ENCODE data around the gene GRIK3.

The GRIK3 gene

DNA sequence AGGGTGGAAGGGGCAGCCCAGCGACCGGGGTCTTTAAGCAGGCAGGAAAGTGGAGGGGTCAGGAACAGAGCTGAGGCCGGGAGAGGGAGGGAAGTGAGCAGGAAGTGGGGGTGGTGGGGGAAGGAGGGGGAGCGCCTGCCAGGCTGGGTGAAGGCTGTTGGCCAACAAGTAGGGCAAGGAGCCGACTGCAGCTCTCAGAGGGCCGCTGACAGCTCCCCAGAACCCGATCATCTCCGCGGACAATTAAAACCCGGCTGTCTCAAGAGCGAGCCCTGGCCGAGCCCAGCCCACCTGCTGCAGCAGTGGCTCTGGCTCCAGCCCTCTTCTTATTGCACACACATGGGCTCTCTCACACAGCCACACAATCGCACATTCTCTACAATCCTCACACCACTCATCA, 51.6 kb downstream of the GRIK3 start:
- no peaks in the 10 kb centered on the region for H3K9me3 ChIP-seq (ENCODE audit: control insufficient read depth, insufficient read depth, low read length)
- no peak overlapping the region for H3K4me3 ChIP-seq (ENCODE audit: low read length)
- WGBS (ENCODE audit: insufficient coverage, insufficient read length) = no CpG with 5 or more reads among the region's 13 CpGs
- no peaks in the 10 kb centered on the region for H3K36me3 ChIP-seq (ENCODE audit: control insufficient read depth, insufficient read depth, low read length)
- H3K4me1 ChIP-seq (ENCODE audit: control insufficient read depth, insufficient read depth, low read length) = no peaks in the 10 kb centered on the region; the same call in 1 of the 2 replicates
- H3K27ac ChIP-seq (ENCODE audit: low read length) = no peak overlapping the region
- no peaks in the 10 kb centered on the region for H3K27me3 ChIP-seq (ENCODE audit: control insufficient read depth, insufficient read depth, low read length)
- DNase-seq (ENCODE audit: low read depth, low spot score) = no peak

DNA sequence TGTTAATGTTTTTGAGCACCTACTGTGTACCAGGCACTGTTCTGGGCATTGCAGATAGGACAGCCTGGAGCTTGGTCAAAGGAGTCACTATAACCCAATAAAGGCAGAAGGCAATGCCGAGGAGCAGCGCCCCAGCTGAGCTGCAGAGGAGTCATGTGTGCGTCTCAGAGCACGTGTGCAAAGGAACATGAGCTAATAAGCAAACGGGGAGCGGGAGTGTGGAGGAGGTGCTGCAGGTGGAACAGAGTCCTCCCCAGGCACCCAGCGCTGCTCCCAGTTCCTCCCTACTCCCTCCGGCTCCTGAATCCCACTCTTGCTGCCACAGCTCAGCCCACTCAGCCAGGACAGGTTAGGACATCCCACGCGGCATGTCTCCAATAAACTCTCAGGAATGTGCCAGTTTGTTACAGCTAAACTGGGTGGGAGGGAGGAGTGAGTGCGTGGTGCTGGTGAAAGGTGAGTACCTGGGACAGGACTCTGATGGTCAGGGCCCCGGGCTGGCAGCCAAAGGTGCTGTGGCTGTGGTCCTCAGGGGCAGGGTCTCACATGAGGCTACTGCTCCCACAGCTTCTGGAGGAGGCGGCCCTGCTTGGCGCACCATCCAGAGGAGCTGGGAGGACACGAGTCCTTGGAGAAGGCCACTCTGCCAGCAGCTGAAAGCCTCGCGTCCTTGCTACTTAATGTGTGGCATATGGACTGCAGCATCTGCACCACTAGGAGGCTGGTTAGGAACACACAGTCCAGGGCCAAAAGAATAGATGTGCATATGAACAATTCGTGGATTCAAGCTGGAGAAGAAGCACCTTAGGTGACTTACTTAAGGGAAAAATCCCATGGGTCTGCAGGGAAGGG, 52.3 kb downstream of the GRIK3 start:
- DNase-seq (ENCODE audit: low read depth, low spot score) = no peak
- H3K9me3 ChIP-seq (ENCODE audit: control insufficient read depth, insufficient read depth, low read length) = no peaks in the 10 kb centered on the region
- no peak overlapping the region for H3K27ac ChIP-seq (ENCODE audit: low read length)
- no peak overlapping the region for H3K4me3 ChIP-seq (ENCODE audit: low read length)
- no peaks in the 10 kb centered on the region for H3K27me3 ChIP-seq (ENCODE audit: control insufficient read depth, insufficient read depth, low read length)
- H3K4me1 ChIP-seq (ENCODE audit: control insufficient read depth, insufficient read depth, low read length) = no peaks in the 10 kb centered on the region; the same call in 1 of the 2 replicates
- H3K36me3 ChIP-seq (ENCODE audit: control insufficient read depth, insufficient read depth, low read length) = no peaks in the 10 kb centered on the region
- no CpG with 5 or more reads among the region's 18 CpGs for WGBS (ENCODE audit: insufficient coverage, insufficient read length)

DNA sequence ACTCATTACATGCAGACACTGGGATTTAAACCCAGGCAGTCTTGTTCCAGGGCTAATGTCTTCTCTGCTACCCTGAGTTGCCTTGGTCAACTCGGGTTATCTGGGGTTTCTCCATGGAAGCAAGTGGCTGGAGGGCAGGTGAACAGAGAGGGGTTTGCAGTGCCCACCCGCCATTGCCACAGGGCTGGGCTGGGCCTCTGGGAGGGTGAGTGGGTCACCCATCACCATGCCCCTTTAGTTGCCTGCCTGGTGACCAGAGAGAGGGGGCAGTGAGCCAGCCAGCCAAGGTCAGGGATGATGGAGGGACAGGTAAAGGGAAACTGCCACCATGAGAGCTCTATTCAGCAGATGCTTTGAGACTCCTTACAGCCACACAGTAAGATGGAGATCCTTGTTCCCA, 53.2 kb downstream of the GRIK3 start:
- WGBS (ENCODE audit: insufficient coverage, insufficient read length) = no CpG with 5 or more reads among the region's 2 CpGs
- H3K9me3 ChIP-seq (ENCODE audit: control insufficient read depth, insufficient read depth, low read length) = no peaks in the 10 kb centered on the region
- no peak overlapping the region for H3K27ac ChIP-seq (ENCODE audit: low read length)
- no peaks in the 10 kb centered on the region; the same call in 1 of the 2 replicates for H3K4me1 ChIP-seq (ENCODE audit: control insufficient read depth, insufficient read depth, low read length)
- H3K27me3 ChIP-seq (ENCODE audit: control insufficient read depth, insufficient read depth, low read length) = no peaks in the 10 kb centered on the region
- no peaks in the 10 kb centered on the region for H3K36me3 ChIP-seq (ENCODE audit: control insufficient read depth, insufficient read depth, low read length)
- no peak for DNase-seq (ENCODE audit: low read depth, low spot score)
- no peak overlapping the region for H3K4me3 ChIP-seq (ENCODE audit: low read length)

DNA sequence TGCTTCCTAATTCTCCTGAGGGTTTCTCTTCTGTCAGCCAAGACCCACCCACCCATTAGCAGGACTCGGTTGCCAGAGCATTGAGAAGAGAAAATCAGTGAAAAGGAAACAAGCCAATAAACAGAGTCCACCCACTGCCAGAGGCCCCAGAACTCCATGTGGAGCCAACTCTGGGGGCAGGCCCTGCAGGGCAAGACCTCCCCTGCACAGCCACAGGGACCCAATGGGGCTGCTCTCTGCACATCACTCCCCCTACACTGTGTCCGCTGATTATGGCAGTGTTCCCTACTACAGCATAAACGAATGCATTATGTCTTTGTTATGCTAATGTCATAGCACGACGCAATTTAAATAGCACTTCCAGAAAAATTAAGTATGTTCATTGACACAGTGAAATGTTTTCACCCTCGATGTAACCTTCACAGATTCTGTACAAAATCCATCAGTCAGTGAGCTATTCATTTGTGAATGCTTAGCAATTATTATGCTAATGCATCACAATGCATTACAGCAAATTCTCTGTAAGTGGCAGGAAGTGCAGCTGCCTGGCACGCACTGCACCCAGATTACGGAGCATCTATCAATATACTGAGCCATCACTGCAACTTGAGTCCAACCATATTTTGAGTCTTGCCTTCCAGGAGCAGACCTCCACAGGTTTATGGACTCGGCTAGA, 56.4 kb downstream of the GRIK3 start:
- no peaks in the 10 kb centered on the region; the same call in 1 of the 2 replicates for H3K4me1 ChIP-seq (ENCODE audit: control insufficient read depth, insufficient read depth, low read length)
- no peaks in the 10 kb centered on the region for H3K27me3 ChIP-seq (ENCODE audit: control insufficient read depth, insufficient read depth, low read length)

DNA sequence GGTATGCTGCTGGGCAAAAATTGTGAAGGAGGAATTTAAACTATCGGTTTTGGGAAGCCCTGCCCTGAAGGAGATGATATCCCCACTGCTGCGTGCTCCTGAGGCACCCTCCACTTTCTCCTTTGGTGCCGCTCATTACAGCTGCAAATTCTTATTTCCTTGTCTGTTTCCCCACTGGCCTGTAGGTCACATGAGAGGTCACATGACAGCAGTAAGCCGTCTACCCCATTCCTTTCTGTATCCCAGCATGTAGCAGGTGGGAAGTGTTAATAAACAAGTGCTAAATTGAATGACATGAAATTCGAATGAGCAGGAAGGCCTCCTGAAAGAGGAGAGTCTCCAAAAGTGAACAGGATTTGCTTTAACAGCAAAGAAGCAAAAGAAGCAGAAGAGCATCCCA, 58.7 kb downstream of the GRIK3 start:
- no CpG with 5 or more reads among the region's 5 CpGs for WGBS (ENCODE audit: insufficient coverage, insufficient read length)
- Histone ChIP-seq H3K4me3 (ENCODE audit: low read length) (no peak overlapping the region), H3K27ac (ENCODE audit: low read length) (no peak overlapping the region), H3K9me3 (ENCODE audit: control insufficient read depth, insufficient read depth, low read length) (no peaks in the 10 kb centered on the region), H3K36me3 (ENCODE audit: control insufficient read depth, insufficient read depth, low read length) (no peaks in the 10 kb centered on the region), H3K4me1 (ENCODE audit: control insufficient read depth, insufficient read depth, low read length) (no peaks in the 10 kb centered on the region; the same call in 1 of the 2 replicates), H3K27me3 (ENCODE audit: control insufficient read depth, insufficient read depth, low read length) (no peaks in the 10 kb centered on the region)
- no peak for DNase-seq (ENCODE audit: low read depth, low spot score)

More for the DNA sequence above, 56.4 kb downstream of the GRIK3 start:
- no peaks in the 10 kb centered on the region for H3K36me3 ChIP-seq (ENCODE audit: control insufficient read depth, insufficient read depth, low read length)
- no CpG with 5 or more reads among the region's 9 CpGs for WGBS (ENCODE audit: insufficient coverage, insufficient read length)
- DNase-seq (ENCODE audit: low read depth, low spot score) = no peak
- H3K4me3 ChIP-seq (ENCODE audit: low read length) = no peak overlapping the region
- no peak overlapping the region for H3K27ac ChIP-seq (ENCODE audit: low read length)
- no peaks in the 10 kb centered on the region for H3K9me3 ChIP-seq (ENCODE audit: control insufficient read depth, insufficient read depth, low read length)

DNA sequence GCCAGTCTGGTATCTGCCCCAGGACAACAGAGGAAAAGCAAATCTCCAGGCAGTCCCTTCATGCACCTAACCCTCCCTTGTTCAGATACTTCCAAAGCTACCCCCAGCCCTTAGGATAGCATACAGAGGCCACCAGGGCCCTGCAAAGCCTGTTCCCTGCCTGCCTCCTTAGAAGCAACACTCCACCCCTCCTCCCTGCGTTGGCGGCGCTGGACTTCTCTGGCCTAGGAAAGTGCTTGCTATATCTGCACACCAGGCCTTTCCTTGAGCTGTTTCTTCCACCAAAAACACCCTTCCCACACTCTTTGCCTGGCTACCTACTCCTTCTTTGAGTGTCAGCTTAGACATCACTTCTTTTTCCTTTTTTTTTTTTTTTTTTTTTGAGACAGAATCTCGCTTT, 61.3 kb downstream of the GRIK3 start:
- H3K9me3 ChIP-seq (ENCODE audit: control insufficient read depth, insufficient read depth, low read length) = no peaks in the 10 kb centered on the region
- H3K4me1 ChIP-seq (ENCODE audit: control insufficient read depth, insufficient read depth, low read length) = no peaks in the 10 kb centered on the region; the same call in 1 of the 2 replicates
- H3K27me3 ChIP-seq (ENCODE audit: control insufficient read depth, insufficient read depth, low read length) = no peaks in the 10 kb centered on the region
- H3K4me3 ChIP-seq (ENCODE audit: low read length) = no peak overlapping the region
- WGBS (ENCODE audit: insufficient coverage, insufficient read length) = no CpG with 5 or more reads among the region's 4 CpGs
- no peak for DNase-seq (ENCODE audit: low read depth, low spot score)
- no peaks in the 10 kb centered on the region for H3K36me3 ChIP-seq (ENCODE audit: control insufficient read depth, insufficient read depth, low read length)
- no peak overlapping the region for H3K27ac ChIP-seq (ENCODE audit: low read length)

DNA sequence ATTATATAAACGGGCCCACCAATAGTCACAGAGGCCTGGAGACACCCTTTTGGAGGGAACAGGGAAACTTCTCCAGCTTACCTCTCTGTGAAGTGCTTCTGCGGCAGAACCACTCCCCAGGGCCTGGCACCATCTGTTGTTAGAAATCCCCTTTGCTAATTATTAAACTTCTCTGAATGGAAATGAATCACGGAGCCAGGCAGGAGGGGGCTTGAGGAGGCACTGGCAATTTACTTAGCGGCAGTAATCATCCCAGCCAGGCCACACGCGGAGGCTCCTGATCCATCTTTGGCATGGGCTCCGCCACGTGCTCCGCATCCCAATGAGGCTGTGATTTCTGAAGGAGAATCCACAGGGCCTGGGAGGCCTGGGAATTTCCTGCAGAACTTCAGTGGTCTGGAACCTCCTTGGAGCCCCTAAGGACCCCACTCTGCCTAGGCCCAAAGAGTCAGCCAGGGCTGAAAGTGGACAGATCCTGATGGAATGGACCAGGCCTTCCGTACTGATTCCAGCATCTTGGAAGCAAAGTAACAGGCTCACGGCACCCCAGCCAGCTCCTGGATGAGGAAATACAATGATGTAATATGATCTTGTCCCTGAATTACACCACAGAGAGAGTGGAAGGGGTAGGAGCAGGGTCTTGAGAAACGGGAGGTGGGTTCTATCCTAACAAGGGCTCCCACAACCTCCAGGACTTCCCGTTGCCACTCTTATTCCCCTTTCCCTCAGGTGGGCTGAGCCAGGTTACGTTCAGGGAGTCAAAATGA, 62.3 kb downstream of the GRIK3 start:
- WGBS (ENCODE audit: insufficient coverage, insufficient read length) = no CpG with 5 or more reads among the region's 14 CpGs
- H3K9me3 ChIP-seq (ENCODE audit: control insufficient read depth, insufficient read depth, low read length) = no peaks in the 10 kb centered on the region
- H3K36me3 ChIP-seq (ENCODE audit: control insufficient read depth, insufficient read depth, low read length) = no peaks in the 10 kb centered on the region
- H3K4me3 ChIP-seq (ENCODE audit: low read length) = no peak overlapping the region
- no peaks in the 10 kb centered on the region for H3K4me1 ChIP-seq (ENCODE audit: control insufficient read depth, insufficient read depth, low read length)
- H3K27ac ChIP-seq (ENCODE audit: low read length) = no peak overlapping the region
- no peaks in the 10 kb centered on the region for H3K27me3 ChIP-seq (ENCODE audit: control insufficient read depth, insufficient read depth, low read length)
- DNase-seq (ENCODE audit: low read depth, low spot score) = no peak

DNA sequence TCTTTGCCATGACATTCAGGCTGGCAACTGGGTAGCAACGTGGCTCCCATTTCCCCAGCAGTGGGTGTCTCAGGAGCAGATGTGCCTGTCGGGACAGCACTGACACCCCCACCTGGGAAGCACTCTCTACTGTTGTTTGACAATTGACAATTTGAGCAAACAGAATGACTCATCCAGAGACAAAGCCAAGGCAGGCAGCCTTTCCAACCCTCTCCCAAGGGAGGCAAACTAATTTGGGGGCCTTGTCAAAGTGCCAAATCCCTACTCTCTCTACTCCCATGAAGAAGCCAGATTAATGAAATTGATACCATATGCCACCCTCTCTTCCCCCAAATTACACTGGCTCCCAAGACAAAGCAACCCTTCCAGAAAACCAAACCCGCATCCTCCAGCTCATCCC, 65.6 kb downstream of the GRIK3 start:
- Histone ChIP-seq H3K4me3 (ENCODE audit: low read length) (no peak overlapping the region), H3K36me3 (ENCODE audit: control insufficient read depth, insufficient read depth, low read length) (no peaks in the 10 kb centered on the region), H3K9me3 (ENCODE audit: control insufficient read depth, insufficient read depth, low read length) (no peaks in the 10 kb centered on the region), H3K4me1 (ENCODE audit: control insufficient read depth, insufficient read depth, low read length) (no peaks in the 10 kb centered on the region), H3K27ac (ENCODE audit: low read length) (no peak overlapping the region), H3K27me3 (ENCODE audit: control insufficient read depth, insufficient read depth, low read length) (no peaks in the 10 kb centered on the region)
- no CpG with 5 or more reads among the region's 3 CpGs for WGBS (ENCODE audit: insufficient coverage, insufficient read length)
- no peak for DNase-seq (ENCODE audit: low read depth, low spot score)

DNA sequence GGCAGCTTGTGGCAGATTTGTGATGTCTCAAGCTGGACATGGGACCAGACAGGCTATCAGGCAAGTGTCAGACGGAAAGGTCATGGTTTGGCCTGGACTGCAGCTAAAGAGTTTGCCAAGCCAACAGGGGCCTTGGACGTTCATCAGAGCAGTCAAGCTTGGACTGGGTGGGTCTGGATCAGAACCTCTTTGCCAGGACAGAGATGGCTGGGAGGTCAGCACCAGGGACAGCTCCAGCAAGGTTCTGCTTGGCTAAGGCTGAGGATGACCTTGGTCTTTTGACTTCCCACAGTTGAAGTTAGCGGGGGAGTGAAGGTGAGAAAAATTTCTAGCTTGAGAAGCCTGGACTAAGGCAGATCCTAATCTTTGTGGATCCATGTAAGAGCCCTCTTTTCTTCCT, 68.1 kb downstream of the GRIK3 start:
- H3K9me3 ChIP-seq (ENCODE audit: control insufficient read depth, insufficient read depth, low read length) = no peaks in the 10 kb centered on the region
- no peaks in the 10 kb centered on the region for H3K4me1 ChIP-seq (ENCODE audit: control insufficient read depth, insufficient read depth, low read length)
- no peaks in the 10 kb centered on the region for H3K36me3 ChIP-seq (ENCODE audit: control insufficient read depth, insufficient read depth, low read length)
- WGBS (ENCODE audit: insufficient coverage, insufficient read length) = no CpG with 5 or more reads among the region's 3 CpGs
- H3K27ac ChIP-seq (ENCODE audit: low read length) = no peak overlapping the region
- DNase-seq (ENCODE audit: low read depth, low spot score) = no peak
- H3K27me3 ChIP-seq (ENCODE audit: control insufficient read depth, insufficient read depth, low read length) = no peaks in the 10 kb centered on the region
- no peak overlapping the region for H3K4me3 ChIP-seq (ENCODE audit: low read length)

Data from iPS DF 6.9 (cell line).